H1 (cell line): ENCODE results near the gene TEAD4. TPM values are rescaled to one million over a fixed set of nuclear protein-coding genes. Genes with fewer than 3 reads are reported as not detected.

ENCODE experiments used
- CTCF ChIA-PET: fragments of 300-600 bp; sonication (Branson Sonifier 250); formaldehyde crosslinking; loops from one replicate; lab custom pipeline; 2021; ENCODE audit not compliant: partially characterized antibody; lab: Charles Lee
- POLR2A ChIA-PET: fragments of 300-600 bp; sonication (Branson Sonifier 250); formaldehyde crosslinking; loops from one replicate; lab custom pipeline; 2021; ENCODE audit warnings: inconsistent platforms; ENCODE audit not compliant: partially characterized antibody; lab: Charles Lee
- DNase-seq, 2 experiments: peaks; one replicate each; pipeline versions ENCODE4 v3.0.0 to v3.0.0-alpha.2; 2010 to 2022; ENCODE audit warnings: low spot score in 2 of 2, low read depth in 1 of 2, mixed read lengths in 1 of 2
- FAIRE-seq: peaks from 2 replicates; lab custom pipeline; 2011; peaks lifted over from hg19 to GRCh38; lab: Jason Lieb, UNC
- H2AFZ ChIP-seq: 2 replicates; pipeline ENCODE4 v1.8.1; 2012; ENCODE audit warnings: low read length, inconsistent platforms
- H2AK5ac ChIP-seq: 2 replicates; pipeline ENCODE4 v1.6.1; 2013; ENCODE audit warnings: low read depth, low read length
- H2BK120ac ChIP-seq: replicated peaks from 2 replicates; pipeline ENCODE3; 2013; ENCODE audit warnings: low read depth, low read length, inconsistent platforms
- H2BK12ac ChIP-seq: 2 replicates; pipeline ENCODE4 v1.6.1; 2013; ENCODE audit warnings: low read depth, low read length
- H2BK15ac ChIP-seq: 2 replicates; pipeline ENCODE4 v1.6.1; 2013; ENCODE audit warnings: low read length
- H2BK20ac ChIP-seq: 2 replicates; pipeline ENCODE4 v1.6.1; 2013; ENCODE audit warnings: low read length
- H2BK5ac ChIP-seq: 2 replicates; pipeline ENCODE4 v1.6.1; 2013; ENCODE audit warnings: low read depth, low read length
- H3K14ac ChIP-seq: 2 replicates; pipeline ENCODE4 v1.6.1; 2013; ENCODE audit warnings: inconsistent platforms; ENCODE audit not compliant: insufficient read length
- H3K18ac ChIP-seq: 2 replicates; pipeline ENCODE4 v1.6.1; 2013; ENCODE audit warnings: low read length; ENCODE audit errors: extremely low read depth
- H3K23ac ChIP-seq: 2 replicates; pipeline ENCODE4 v1.6.1; 2013; ENCODE audit warnings: inconsistent platforms; ENCODE audit not compliant: insufficient read length
- H3K23me2 ChIP-seq: 2 replicates; pipeline ENCODE4 v1.6.1; 2013; ENCODE audit warnings: low read depth, low read length
- H3K27ac ChIP-seq: 2 replicates; pipeline ENCODE4 v1.6.1; 2011; ENCODE audit warnings: low read depth, low read length, inconsistent platforms
- H3K27me3 ChIP-seq, 4 experiments: replicated peaks in 1 of 4; 1 replicate in 1 of 4; 2 replicates in 3 of 4; pipeline versions ENCODE4 v1.6.1 to v1.8.1; 2011 to 2013; ENCODE audit warnings: low read length in 3 of 4, mild to moderate bottlenecking in 3 of 4, inconsistent platforms in 2 of 4, mixed read lengths in 2 of 4, moderate library complexity in 1 of 4; ENCODE audit not compliant: control insufficient read depth in 3 of 4, insufficient read depth in 3 of 4; ENCODE audit errors: extremely low read depth in 1 of 4
- H3K36me3 ChIP-seq, 4 experiments: 2 replicates each; pipeline versions ENCODE4 v1.6.1 to v1.8.1; 2011 to 2013; ENCODE audit warnings: mild to moderate bottlenecking in 4 of 4, low read length in 3 of 4, moderate library complexity in 2 of 4, control low read depth in 1 of 4, inconsistent platforms in 1 of 4; ENCODE audit not compliant: insufficient read depth in 4 of 4, control insufficient read depth in 2 of 4
- H3K4ac ChIP-seq: replicated peaks from 2 replicates; pipeline ENCODE3; 2013; ENCODE audit warnings: low read length, low read depth, mixed read lengths, inconsistent platforms; ENCODE audit not compliant: insufficient read length
- H3K4me1 ChIP-seq, 4 experiments: replicated peaks in 1 of 4; 1 replicate in 1 of 4; 2 replicates in 3 of 4; pipeline versions ENCODE4 v1.6.1 to v1.8.1; 2011 to 2013; ENCODE audit warnings: low read length in 3 of 4, inconsistent platforms in 2 of 4, mixed read lengths in 1 of 4; ENCODE audit not compliant: insufficient read depth in 4 of 4, control insufficient read depth in 3 of 4
- H3K4me2 ChIP-seq, 2 experiments: 2 replicates each; pipeline versions ENCODE4 v1.6.1 to v1.8.1; 2011 to 2013; ENCODE audit warnings: low read depth in 2 of 2, low read length in 2 of 2, control low read depth in 1 of 2, inconsistent platforms in 1 of 2, mild to moderate bottlenecking in 1 of 2; ENCODE audit not compliant: insufficient read depth in 1 of 2
- H3K4me3 ChIP-seq, 4 experiments: fragments of 200-600, 300-600 bp in 1 of 4; sonication (generic), shearing (Covaris generic), sonication (Bioruptor Twin) in 1 of 4; 2 replicates each; pipeline versions ENCODE4 v1.5.1 to v1.8.1; 2011 to 2016; ENCODE audit warnings: low read length in 4 of 4, low read depth in 3 of 4, control low read depth in 2 of 4, inconsistent platforms in 2 of 4, mild to moderate bottlenecking in 2 of 4, mixed read lengths in 1 of 4, moderate library complexity in 1 of 4; ENCODE audit not compliant: insufficient read depth in 2 of 4; ENCODE audit errors: extremely low read depth in 1 of 4
- H3K56ac ChIP-seq: replicated peaks from 2 replicates; pipeline ENCODE3; 2013; ENCODE audit warnings: low read depth, mild to moderate bottlenecking, mixed read lengths, low read length, inconsistent platforms; ENCODE audit not compliant: insufficient read length
- H3K79me1 ChIP-seq: 2 replicates; pipeline ENCODE4 v1.6.1; 2013; ENCODE audit warnings: low read depth, low read length, control low read depth
- H3K79me2 ChIP-seq, 2 experiments: 2 replicates each; pipeline versions ENCODE4 v1.6.1 to v1.8.1; 2012 to 2013; ENCODE audit warnings: low read length in 2 of 2, mild to moderate bottlenecking in 2 of 2, inconsistent platforms in 1 of 2; ENCODE audit not compliant: insufficient read depth in 2 of 2, control insufficient read depth in 1 of 2
- H3K9ac ChIP-seq, 4 experiments: replicated peaks in 1 of 4; 1 replicate in 1 of 4; 2 replicates in 3 of 4; pipeline versions ENCODE4 v1.6.1 to v1.8.1; 2011 to 2013; ENCODE audit warnings: low read depth in 3 of 4, low read length in 3 of 4, control low read depth in 2 of 4, mild to moderate bottlenecking in 2 of 4, moderate library complexity in 2 of 4, inconsistent platforms in 1 of 4; ENCODE audit errors: extremely low read depth in 1 of 4
- H3K9me3 ChIP-seq, 2 experiments: 2 replicates each; pipeline versions ENCODE4 v1.6.1 to v1.8.1; 2012 to 2013; ENCODE audit warnings: mild to moderate bottlenecking in 2 of 2, moderate library complexity in 2 of 2, control low read depth in 1 of 2, inconsistent platforms in 1 of 2, low read depth in 1 of 2, low read length in 1 of 2, mixed read lengths in 1 of 2; ENCODE audit not compliant: insufficient read depth in 2 of 2
- H4K20me1 ChIP-seq, 2 experiments: replicated peaks in 1 of 2; 2 replicates each; pipeline versions ENCODE3 to v1.8.1; 2011 to 2013; ENCODE audit warnings: inconsistent platforms in 2 of 2, low read length in 2 of 2, mild to moderate bottlenecking in 1 of 2; ENCODE audit not compliant: insufficient read depth in 2 of 2, control insufficient read depth in 1 of 2
- H4K5ac ChIP-seq: 2 replicates; pipeline ENCODE4 v1.6.1; 2013; ENCODE audit warnings: low read length, low read depth, mixed read lengths, inconsistent platforms; ENCODE audit not compliant: insufficient read length
- H4K8ac ChIP-seq: 2 replicates; pipeline ENCODE4 v1.8.0; 2013; ENCODE audit warnings: mild to moderate bottlenecking, moderate library complexity, low read length, inconsistent platforms; ENCODE audit not compliant: insufficient read depth; ENCODE audit errors: extremely low read depth
- H4K91ac ChIP-seq: replicated peaks from 2 replicates; pipeline ENCODE3; 2013; ENCODE audit warnings: low read length, mixed read lengths, inconsistent platforms; ENCODE audit not compliant: insufficient read length
- ATF2 ChIP-seq: IDR thresholded peaks from 2 replicates; pipeline ENCODE4 v1.6.1; 2012; ENCODE audit warnings: low read length, inconsistent platforms
- CREB1 ChIP-seq: IDR thresholded peaks from 2 replicates; pipeline ENCODE4 v1.6.1; 2012; ENCODE audit warnings: inconsistent platforms
- MAX ChIP-seq: IDR thresholded peaks from 2 replicates; pipeline ENCODE4 v1.6.1; 2012; ENCODE audit warnings: inconsistent platforms
- NANOG ChIP-seq: IDR thresholded peaks from 2 replicates; pipeline ENCODE4 v1.6.1; 2011; ENCODE audit warnings: low read length, low read depth, mild to moderate bottlenecking, inconsistent platforms; ENCODE audit not compliant: insufficient read depth, poor library complexity, severe bottlenecking
- SUZ12 ChIP-seq: fragments of 200-600 bp; sonication (generic); IDR thresholded peaks from 2 replicates; pipeline ENCODE4 v1.6.1; 2012; ENCODE audit warnings: mild to moderate bottlenecking, inconsistent platforms, low read length, moderate library complexity, mixed read lengths
- TBP ChIP-seq: IDR thresholded peaks from 2 replicates; pipeline ENCODE4 v1.6.1; 2011; ENCODE audit warnings: low read depth, low read length, improper control_type of control experiment
- TCF12 ChIP-seq: IDR thresholded peaks from 2 replicates; pipeline ENCODE4 v1.6.1; 2011; ENCODE audit warnings: low read depth, mild to moderate bottlenecking, low read length
- WGBS, 2 experiments: shearing (Covaris generic) in 1 of 2; methylation state at CpG; one replicate each; pipeline versions ENCODE4 v1.1.6 to v1.1.7; 2013 to 2015; ENCODE audit warnings: low lambda C conversion rate in 2 of 2, mixed read lengths in 2 of 2, inconsistent platforms in 1 of 2, low coverage in 1 of 2, missing lambda C conversion rate in 1 of 2; ENCODE audit not compliant: insufficient replicate concordance in 2 of 2, insufficient coverage in 1 of 2, insufficient read length in 1 of 2; ENCODE audit errors: extremely low coverage in 1 of 2, missing lambda C conversion rate in 1 of 2; 5-methylcytosine and 5-hydroxymethylcytosine counted together
- polyA plus RNA-seq, 7 experiments: library from polyadenylated mRNA; depleted of rRNA in 3 of 7; stranded (reverse) in 5 of 7; unstranded in 2 of 7; fragments of >200 nt in 5 of 7; fragments of 200-250 nt in 2 of 7; gene quantifications; 1 replicate in 5 of 7; 2 replicates in 1 of 7; 4 replicates in 1 of 7; pipeline versions ENCODE4 v1.2.1 to v1.2.3, GENCODE V29; 2011 to 2013; ENCODE audit warnings: missing spikeins in 2 of 7, mixed read lengths in 2 of 7
- total RNA-seq: library from RNA; stranded (reverse); fragmentation: NEBNext Ultra II Directional; extraction: Animal tissue kit (Norgen Biotek cat#: 25700); gene quantifications from 2 replicates; pipeline ENCODE4 v1.2.1, GENCODE V29; 2021

Gene TEAD4
- total and polyA plus RNA-seq, 2 of the 8 experiments (the other 6 are each of a cell fraction or from before 2014, with no cell fraction given), result 56.7 to 116 TPM

DNA sequence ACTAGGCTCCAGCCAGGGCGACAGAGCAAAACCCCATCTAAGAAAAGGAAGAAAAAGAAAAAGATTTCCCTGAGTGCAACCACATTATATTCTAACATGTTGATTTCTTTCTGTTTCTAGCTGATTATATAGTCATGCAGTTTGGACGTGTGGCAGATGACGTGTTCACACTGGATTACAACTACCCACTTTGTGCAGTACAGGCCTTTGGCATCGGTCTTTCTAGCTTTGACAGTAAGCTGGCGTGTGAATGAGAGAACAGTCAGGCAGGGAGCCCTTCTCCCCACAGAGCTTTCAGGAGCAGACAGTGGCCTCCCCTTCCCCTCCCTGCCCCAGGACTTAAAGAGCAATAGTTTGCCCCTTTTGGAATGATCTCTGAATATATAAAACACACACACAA, 20.0 kb upstream of the TEAD4 start:
- Histone ChIP-seq H3K23me2 (0 out of 2 replicates have a peak, but pooled peaks cover 1% of the 10 kb centered on the region), H3K14ac (no peak overlapping the region), H3K18ac (no peak overlapping the region), H3K9me3 (no peaks in the 10 kb centered on the region), H3K79me2 (no peaks in the 10 kb centered on the region), H4K91ac (no peak overlapping the region), H2AFZ (no peak overlapping the region), H3K36me3 (peaks cover 0 to 20% (median 2%) of the 10 kb centered on the region in 4 experiments; a peak in 6 of 8 replicates), H2BK120ac (no peak overlapping the region), H2BK12ac (no peak overlapping the region), H3K4ac (no peak overlapping the region), H2BK20ac (no peak overlapping the region), H3K56ac (no peak overlapping the region), H3K27me3 (no peaks in the 10 kb centered on the region), H2BK15ac (no peak overlapping the region), H4K8ac (no peak overlapping the region), H3K4me1 (no peaks in the 10 kb centered on the region), H2AK5ac (no peak overlapping the region), H3K9ac (no peak overlapping the region), H4K20me1 (peaks cover 0 to 2% of the 10 kb centered on the region in 2 experiments), H3K23ac (no peak overlapping the region), H3K4me3 (no peak overlapping the region), H2BK5ac (no peak overlapping the region), H3K4me2 (no peak overlapping the region), H3K27ac (no peak overlapping the region), H3K79me1 (no peaks in the 10 kb centered on the region), H4K5ac (no peak overlapping the region)
- ChIA-PET CTCF (interaction anchor here (0.6 to 9.9 kb wide), 6 partner anchors 11 to 576 kb away, joined by 3 to 143 read pairs (median 4); partner anchors contain the start of gene TULP3), POLR2A (interaction anchor here (0.7 to 1.9 kb wide), 4 partner anchors 15 to 61 kb away, joined by 3 to 5 read pairs (median 3); no protein-coding TSS in a partner anchor)
- no peak for DNase-seq
- FAIRE-seq, result no peak
- WGBS, 2 experiments, result 94% methylated on average over 5 of the region's 5 CpGs; no CpG with 5 or more reads in 1 of the 2 experiments
- TF ChIP-seq ATF2 (no peak), NANOG (no peak), SUZ12 (no peak), MAX (no peak), TCF12 (no peak), CREB1 (no peak), TBP (no peak)
